WTC11 (cell line): ENCODE measurements around the gene LRRC57.

Experiments used
- ATF3 ChIP-seq: sonication (generic); formaldehyde crosslinking; conservative IDR thresholded peaks from 2 replicates; pipeline ENCODE4 v1.8.1; 2022; ENCODE audit warnings: mild to moderate bottlenecking, missing genetic modification reagents
- CTCF ChIP-seq: fragments of 200-600 bp; IDR thresholded peaks from 2 replicates; pipeline ENCODE4 v1.8.0; 2022; ENCODE audit warnings: antibody characterized with exemption
- E2F1 ChIP-seq: sonication (generic); formaldehyde crosslinking; IDR thresholded peaks from 2 replicates; pipeline ENCODE4 v1.8.0; 2022; ENCODE audit warnings: mild to moderate bottlenecking, missing genetic modification reagents
- ELF4 ChIP-seq: sonication (generic); formaldehyde crosslinking; IDR thresholded peaks from 2 replicates; pipeline ENCODE4 v1.8.1; 2022; ENCODE audit warnings: low read depth, mild to moderate bottlenecking, moderate library complexity, missing genetic modification reagents
- NR3C1 ChIP-seq: sonication (generic); formaldehyde crosslinking; conservative IDR thresholded peaks from 2 replicates; pipeline ENCODE4 v1.8.1; 2023; ENCODE audit warnings: low read depth, mild to moderate bottlenecking, missing genetic modification reagents
- TEAD1 ChIP-seq: sonication (generic); formaldehyde crosslinking; IDR thresholded peaks from 2 replicates; pipeline ENCODE4 v1.8.0; 2022; ENCODE audit warnings: mild to moderate bottlenecking, missing genetic modification reagents
- ZNF121 ChIP-seq: sonication (generic); formaldehyde crosslinking; IDR thresholded peaks from 2 replicates; pipeline ENCODE4 v1.8.0; 2023; ENCODE audit warnings: missing genetic modification reagents
- ZNF219 ChIP-seq: sonication (generic); formaldehyde crosslinking; IDR thresholded peaks from 2 replicates; pipeline ENCODE4 v1.8.0; 2023; ENCODE audit warnings: missing genetic modification reagents, mild to moderate bottlenecking, borderline replicate concordance
- ZSCAN18 ChIP-seq: fragments of 250-450 bp; sonication (Bioruptor Pico); IDR thresholded peaks from 2 replicates; pipeline ENCODE4 v2.1.2; 2022; ENCODE audit warnings: mild to moderate bottlenecking, moderate library complexity
- TF ChIP-seq, protein P1 (sequence below): sonication (generic); formaldehyde crosslinking; IDR thresholded peaks from 2 replicates; pipeline ENCODE4 v1.8.1; 2022; ENCODE audit warnings: low read depth, missing genetic modification reagents, borderline replicate concordance
- TF ChIP-seq, protein P2 (sequence below): sonication (generic); formaldehyde crosslinking; IDR thresholded peaks from 2 replicates; pipeline ENCODE4 v1.8.1; 2022; ENCODE audit warnings: missing genetic modification reagents, borderline replicate concordance
- TF ChIP-seq, protein P3 (sequence below): sonication (generic); formaldehyde crosslinking; IDR thresholded peaks from 2 replicates; pipeline ENCODE4 v1.8.1; 2023; ENCODE audit warnings: mild to moderate bottlenecking, missing genetic modification reagents
- TF ChIP-seq, protein P4 (sequence below): fragments of 250-450 bp; sonication (Bioruptor Pico); IDR thresholded peaks from 2 replicates; pipeline ENCODE4 v1.8.0; 2021; ENCODE audit warnings: mild to moderate bottlenecking

DNA sequence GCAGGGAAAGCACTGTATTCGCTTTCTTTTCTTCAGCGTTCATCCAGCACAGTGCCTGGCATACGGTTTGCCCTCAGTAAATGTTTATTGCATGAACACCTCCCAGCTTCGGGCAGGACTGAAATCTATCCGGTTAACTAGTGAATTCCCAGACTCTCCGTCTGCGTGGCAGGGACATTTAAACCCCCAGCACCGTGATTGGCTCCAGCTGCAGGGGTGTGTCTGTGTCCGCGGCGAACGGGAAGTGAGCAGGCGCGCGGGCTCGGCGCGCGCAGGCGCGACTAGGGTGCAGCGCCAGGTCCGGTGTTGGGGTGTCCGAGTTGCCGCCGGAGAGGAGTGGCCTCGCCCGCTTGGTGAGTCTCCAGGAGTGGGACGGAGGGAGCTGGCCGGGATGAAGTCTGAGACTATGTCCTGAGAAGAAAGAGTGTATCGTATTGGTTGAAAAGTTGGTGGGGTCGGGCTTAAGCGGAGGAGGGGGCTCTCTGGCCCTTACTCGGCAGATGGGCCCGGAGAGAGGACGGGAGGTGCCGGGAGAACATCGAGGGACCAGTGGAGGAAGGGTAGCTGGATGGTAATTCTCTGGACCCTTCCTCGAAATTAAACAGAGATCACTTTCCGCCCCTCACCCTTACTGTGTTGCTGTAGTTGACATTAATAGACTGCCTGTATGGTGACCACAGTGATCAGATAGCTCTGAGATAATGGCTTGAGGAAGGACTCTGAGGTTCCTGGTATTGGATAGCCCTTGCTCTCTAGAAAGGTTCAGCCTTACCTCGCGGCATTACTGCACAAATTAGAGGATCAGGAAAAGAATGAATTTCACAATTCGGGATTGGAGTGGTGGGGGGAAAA is 53.0 kb downstream of the LRRC57 start, which contains the start of gene SNAP23:
- no peak for TF ChIP-seq CTCF
- TF ChIP-seq, protein P1, sequence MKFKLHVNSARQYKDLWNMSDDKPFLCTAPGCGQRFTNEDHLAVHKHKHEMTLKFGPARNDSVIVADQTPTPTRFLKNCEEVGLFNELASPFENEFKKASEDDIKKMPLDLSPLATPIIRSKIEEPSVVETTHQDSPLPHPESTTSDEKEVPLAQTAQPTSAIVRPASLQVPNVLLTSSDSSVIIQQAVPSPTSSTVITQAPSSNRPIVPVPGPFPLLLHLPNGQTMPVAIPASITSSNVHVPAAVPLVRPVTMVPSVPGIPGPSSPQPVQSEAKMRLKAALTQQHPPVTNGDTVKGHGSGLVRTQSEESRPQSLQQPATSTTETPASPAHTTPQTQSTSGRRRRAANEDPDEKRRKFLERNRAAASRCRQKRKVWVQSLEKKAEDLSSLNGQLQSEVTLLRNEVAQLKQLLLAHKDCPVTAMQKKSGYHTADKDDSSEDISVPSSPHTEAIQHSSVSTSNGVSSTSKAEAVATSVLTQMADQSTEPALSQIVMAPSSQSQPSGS (CRISPR knock-in tag), result no peak
- TF ChIP-seq, protein P2, sequence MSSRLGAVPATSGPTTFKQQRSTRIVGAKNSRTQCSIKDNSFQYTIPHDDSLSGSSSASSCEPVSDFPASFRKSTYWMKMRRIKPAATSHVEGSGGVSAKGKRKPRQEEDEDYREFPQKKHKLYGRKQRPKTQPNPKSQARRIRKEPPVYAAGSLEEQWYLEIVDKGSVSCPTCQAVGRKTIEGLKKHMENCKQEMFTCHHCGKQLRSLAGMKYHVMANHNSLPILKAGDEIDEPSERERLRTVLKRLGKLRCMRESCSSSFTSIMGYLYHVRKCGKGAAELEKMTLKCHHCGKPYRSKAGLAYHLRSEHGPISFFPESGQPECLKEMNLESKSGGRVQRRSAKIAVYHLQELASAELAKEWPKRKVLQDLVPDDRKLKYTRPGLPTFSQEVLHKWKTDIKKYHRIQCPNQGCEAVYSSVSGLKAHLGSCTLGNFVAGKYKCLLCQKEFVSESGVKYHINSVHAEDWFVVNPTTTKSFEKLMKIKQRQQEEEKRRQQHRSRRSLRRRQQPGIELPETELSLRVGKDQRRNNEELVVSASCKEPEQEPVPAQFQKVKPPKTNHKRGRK (CRISPR knock-in tag), result no peak
- no peak for TF ChIP-seq ELF4 (CRISPR knock-in tag)
- no peak for TF ChIP-seq ATF3 (CRISPR knock-in tag)
- no peak for TF ChIP-seq ZNF121 (CRISPR knock-in tag)
- no peak for TF ChIP-seq TEAD1
- no peak for TF ChIP-seq ZNF219 (CRISPR knock-in tag)
- TF ChIP-seq ZSCAN18, result no peak
- no peak for TF ChIP-seq NR3C1 (CRISPR knock-in tag)
- TF ChIP-seq, protein P3, sequence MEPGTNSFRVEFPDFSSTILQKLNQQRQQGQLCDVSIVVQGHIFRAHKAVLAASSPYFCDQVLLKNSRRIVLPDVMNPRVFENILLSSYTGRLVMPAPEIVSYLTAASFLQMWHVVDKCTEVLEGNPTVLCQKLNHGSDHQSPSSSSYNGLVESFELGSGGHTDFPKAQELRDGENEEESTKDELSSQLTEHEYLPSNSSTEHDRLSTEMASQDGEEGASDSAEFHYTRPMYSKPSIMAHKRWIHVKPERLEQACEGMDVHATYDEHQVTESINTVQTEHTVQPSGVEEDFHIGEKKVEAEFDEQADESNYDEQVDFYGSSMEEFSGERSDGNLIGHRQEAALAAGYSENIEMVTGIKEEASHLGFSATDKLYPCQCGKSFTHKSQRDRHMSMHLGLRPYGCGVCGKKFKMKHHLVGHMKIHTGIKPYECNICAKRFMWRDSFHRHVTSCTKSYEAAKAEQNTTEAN, result no peak
- TF ChIP-seq, protein P4, sequence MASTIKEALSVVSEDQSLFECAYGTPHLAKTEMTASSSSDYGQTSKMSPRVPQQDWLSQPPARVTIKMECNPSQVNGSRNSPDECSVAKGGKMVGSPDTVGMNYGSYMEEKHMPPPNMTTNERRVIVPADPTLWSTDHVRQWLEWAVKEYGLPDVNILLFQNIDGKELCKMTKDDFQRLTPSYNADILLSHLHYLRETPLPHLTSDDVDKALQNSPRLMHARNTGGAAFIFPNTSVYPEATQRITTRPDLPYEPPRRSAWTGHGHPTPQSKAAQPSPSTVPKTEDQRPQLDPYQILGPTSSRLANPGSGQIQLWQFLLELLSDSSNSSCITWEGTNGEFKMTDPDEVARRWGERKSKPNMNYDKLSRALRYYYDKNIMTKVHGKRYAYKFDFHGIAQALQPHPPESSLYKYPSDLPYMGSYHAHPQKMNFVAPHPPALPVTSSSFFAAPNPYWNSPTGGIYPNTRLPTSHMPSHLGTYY (CRISPR knock-in tag), result no peak
- TF ChIP-seq E2F1 (CRISPR knock-in tag), result no peak
